Gastrocnemius medialis (tissue), 4 donors: ENCODE results near the gene KIRREL3.

Experiments used
- POLR2A ChIP-seq, 2 donors: fragments of 450-650 bp; IDR thresholded peaks; one replicate each; pipeline ENCODE4 v1.6.1; 2017; ENCODE audit warnings: antibody characterized with exemption in 2 of 2, mild to moderate bottlenecking in 2 of 2, moderate library complexity in 2 of 2
- TF ChIP-seq, protein P1 (sequence below), 5 experiments: fragments of 450-650 bp in 3 of 5; fragments of 200-600 bp in 2 of 5; sonication (generic) in 2 of 5; IDR thresholded peaks in 4 of 5; conservative IDR thresholded peaks in 1 of 5; 1 replicate in 4 of 5; 2 replicates in 1 of 5; pipeline ENCODE4 v1.5.1; 2016 to 2019; ENCODE audit warnings: antibody characterized with exemption in 5 of 5, mild to moderate bottlenecking in 3 of 5, moderate library complexity in 3 of 5

DNA sequence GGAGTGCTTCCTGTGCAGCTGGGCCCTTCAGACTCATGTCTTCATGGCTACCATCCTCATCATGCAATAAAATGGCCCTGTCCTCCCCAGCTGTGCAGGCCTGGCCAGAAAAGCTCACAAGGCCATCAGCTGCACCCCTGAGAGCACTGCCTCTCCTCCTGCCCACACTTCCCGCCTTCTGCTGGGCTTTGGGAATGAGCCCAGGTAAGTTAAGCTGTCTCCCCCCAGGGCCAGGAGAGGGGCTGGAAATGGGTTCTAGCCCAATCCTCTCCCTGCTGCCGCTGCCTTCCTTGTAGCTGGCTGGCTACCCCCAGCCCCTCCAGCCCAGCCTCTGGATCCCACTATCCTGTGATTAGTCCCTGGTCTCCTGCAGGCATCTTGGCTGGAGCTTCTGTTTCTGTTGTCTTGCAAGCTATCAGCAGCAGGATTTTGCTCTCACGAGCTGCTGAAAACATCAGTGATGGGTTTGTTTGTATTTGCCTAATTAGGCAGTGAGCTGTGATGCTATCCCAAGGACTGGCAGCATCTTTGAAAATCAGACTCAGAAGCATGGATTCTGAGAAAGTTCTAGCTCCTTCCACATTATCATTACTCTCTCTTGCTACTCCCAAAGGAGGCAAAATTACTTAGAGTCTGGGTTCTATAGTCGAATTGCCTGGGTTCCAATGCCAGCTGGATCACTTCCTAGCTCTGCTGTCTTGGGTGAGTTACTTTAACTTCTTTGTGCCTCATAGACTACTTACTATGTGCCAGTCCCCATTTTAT lies 476.9 kb downstream of the KIRREL3 start:
- TF ChIP-seq POLR2A (IDR thresholded peaks at IDR 0.05): no peak
- TF ChIP-seq, protein P1, sequence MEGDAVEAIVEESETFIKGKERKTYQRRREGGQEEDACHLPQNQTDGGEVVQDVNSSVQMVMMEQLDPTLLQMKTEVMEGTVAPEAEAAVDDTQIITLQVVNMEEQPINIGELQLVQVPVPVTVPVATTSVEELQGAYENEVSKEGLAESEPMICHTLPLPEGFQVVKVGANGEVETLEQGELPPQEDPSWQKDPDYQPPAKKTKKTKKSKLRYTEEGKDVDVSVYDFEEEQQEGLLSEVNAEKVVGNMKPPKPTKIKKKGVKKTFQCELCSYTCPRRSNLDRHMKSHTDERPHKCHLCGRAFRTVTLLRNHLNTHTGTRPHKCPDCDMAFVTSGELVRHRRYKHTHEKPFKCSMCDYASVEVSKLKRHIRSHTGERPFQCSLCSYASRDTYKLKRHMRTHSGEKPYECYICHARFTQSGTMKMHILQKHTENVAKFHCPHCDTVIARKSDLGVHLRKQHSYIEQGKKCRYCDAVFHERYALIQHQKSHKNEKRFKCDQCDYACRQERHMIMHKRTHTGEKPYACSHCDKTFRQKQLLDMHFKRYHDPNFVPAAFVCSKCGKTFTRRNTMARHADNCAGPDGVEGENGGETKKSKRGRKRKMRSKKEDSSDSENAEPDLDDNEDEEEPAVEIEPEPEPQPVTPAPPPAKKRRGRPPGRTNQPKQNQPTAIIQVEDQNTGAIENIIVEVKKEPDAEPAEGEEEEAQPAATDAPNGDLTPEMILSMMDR (IDR thresholded peaks at IDR 0.05 in 4 of 5, conservative IDR thresholded peaks at IDR 0.05 in 1 of 5): no peak
